ENCODE measurements around the gene ZNF496. TPM values are rescaled to one million over a fixed set of nuclear protein-coding genes. Genes with fewer than 3 reads are reported as not detected.
"Not testable (repeated sequence)": the region's sequence is repeated elsewhere in the genome, so short reads cannot be mapped to it uniquely, and the experiment has no call there.

Gene ZNF496
- total RNA-seq, 2 experiments from 2014 or later, result 9.3 to 9.5 TPM

DNA sequence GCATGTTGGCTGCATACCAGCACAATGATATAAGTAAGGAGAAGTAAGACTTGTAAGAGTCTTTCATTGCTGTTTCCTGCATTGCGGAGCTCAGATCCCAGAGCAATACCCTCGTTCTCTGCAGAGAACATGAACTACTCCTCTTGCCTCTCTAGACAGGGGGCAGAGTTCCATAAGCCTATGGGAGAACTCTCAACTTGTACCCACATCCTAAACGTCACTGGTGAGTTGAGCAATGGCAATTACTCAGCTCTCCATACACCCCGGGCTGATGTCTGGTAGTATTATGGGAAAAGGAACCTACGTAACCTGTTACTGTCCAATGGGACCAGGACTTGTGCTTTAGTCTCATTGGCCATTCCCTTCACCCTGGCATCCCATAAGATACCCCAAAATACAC, 27.3 kb upstream of the ZNF496 start:
- H3K9me3 Mint-ChIP-seq (ENCODE audit: low read depth), result peaks cover 6% of the 10 kb centered on the region
- no peak for ATAC-seq
- H3K27ac Mint-ChIP-seq, result no peak overlapping the region
- intact Hi-C loops (cut with DNase I, micrococcal nuclease), result no loop called here
- H3K27me3 Mint-ChIP-seq, result peaks cover 32% of the 10 kb centered on the region
- peaks cover 14% of the 10 kb centered on the region for H3K4me1 Mint-ChIP-seq
- no peaks in the 10 kb centered on the region for H3K36me3 Mint-ChIP-seq (ENCODE audit: low read depth)
- DNase-seq, result no peak
- H3K4me3 Mint-ChIP-seq, result no peak overlapping the region
- ChIA-PET CTCF (interaction anchor here (1.2 kb wide), 1 partner anchor 14 kb away, joined by 4 read pairs; no protein-coding TSS in a partner anchor), POLR2A (no interaction called here)

DNA sequence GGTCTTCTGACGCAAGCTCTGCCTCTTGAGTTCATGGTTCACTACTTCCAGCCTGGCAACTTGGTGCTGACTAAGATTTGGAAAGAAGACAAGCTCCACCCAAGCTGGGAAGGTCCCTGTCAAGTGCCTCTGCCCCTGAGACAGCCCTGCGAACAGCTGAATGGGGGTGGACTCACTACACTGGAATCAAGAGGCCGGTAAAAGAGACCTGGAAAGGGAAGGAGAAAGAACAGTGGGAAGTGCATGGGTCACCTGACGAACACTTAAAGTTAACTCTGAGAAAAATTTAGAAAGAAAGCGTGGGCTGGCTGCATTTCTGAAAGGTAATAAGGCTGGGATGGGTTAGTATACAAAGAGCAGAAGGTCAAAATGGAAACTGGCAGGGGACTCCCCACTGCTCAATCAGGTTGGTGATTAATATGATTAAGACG, 26.1 kb upstream of the ZNF496 start:
- peaks cover 28% of the 10 kb centered on the region for H3K27me3 Mint-ChIP-seq
- H3K36me3 Mint-ChIP-seq (ENCODE audit: low read depth), result no peaks in the 10 kb centered on the region
- CTCF ChIA-PET, result no interaction called here
- ATAC-seq (peak; percentile 69), DNase-seq (peak; percentile 27)
- intact Hi-C loops (cut with DNase I, micrococcal nuclease), result no loop called here
- no peak overlapping the region for H3K27ac Mint-ChIP-seq
- peaks cover 6% of the 10 kb centered on the region for H3K9me3 Mint-ChIP-seq (ENCODE audit: low read depth)
- no peak overlapping the region for H3K4me3 Mint-ChIP-seq
- H3K4me1 Mint-ChIP-seq, result peaks cover 14% of the 10 kb centered on the region
- POLR2A ChIA-PET, result no interaction called here

DNA sequence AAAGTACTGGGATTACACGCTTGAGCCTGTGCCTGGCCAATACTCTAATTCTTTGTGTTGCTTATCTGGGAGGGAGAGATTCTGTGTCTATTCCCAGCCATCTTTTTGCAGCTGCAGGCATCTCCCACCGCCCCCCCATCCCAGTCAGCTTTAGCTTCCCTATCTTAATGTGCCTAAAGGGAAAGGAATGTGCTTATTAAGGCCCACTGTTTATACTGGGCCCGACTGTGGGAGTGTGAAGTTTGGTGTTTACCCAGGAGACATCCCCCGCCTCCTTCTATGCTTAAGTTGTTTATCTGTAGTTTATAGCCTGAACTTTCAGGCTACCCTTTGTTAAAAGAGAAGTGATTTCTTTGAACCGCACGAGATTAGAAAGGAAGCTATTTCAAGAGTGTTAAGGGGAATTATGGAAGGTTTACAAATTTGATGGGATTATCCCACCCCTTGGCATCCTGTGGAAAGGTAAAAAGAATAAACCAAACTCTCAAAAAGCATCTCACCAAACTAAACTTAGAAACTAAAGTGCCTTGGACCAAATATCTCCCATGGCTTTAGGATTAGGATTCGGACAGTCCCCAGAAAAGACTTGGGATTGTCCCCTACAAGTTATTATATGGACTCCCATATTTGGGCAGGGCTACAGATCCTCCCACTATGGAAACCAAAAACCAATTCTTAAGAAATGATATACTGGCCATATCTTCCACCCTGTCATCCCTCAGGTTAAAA, 25.5 kb upstream of the ZNF496 start:
- CTCF ChIA-PET, result no interaction called here
- intact Hi-C loops (cut with DNase I, micrococcal nuclease), result no loop called here
- no peak for DNase-seq
- no peak for ATAC-seq
- Mint-ChIP-seq H3K27me3 (peaks cover 28% of the 10 kb centered on the region), H3K9me3 (ENCODE audit: low read depth) (peaks cover 6% of the 10 kb centered on the region), H3K4me3 (no peak overlapping the region), H3K27ac (no peak overlapping the region), H3K36me3 (ENCODE audit: low read depth) (no peaks in the 10 kb centered on the region), H3K4me1 (peaks cover 14% of the 10 kb centered on the region)
- POLR2A ChIA-PET, result no interaction called here

DNA sequence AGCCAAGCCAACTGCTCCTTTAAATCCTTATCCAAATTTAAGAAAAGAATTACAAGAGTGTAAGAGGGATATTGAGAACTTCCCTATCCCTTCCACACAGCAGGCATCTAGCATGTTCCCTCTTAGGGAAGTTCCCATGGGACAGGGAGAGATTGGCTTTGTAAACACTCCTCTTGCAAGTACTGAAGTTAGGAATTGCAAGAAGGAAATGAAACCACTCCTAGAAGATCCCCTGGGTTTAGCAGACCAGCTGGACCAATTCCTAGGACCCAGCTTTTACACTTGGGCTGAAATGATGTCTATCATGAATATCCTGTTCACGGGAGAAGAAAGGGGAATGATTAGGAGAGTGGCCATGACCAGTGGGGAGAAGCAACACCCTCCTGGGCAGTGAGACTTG, 23.5 kb upstream of the ZNF496 start:
- CTCF ChIA-PET, H3K4me1 Mint-ChIP-seq, H3K27ac Mint-ChIP-seq: not testable (repeated sequence)

DNA sequence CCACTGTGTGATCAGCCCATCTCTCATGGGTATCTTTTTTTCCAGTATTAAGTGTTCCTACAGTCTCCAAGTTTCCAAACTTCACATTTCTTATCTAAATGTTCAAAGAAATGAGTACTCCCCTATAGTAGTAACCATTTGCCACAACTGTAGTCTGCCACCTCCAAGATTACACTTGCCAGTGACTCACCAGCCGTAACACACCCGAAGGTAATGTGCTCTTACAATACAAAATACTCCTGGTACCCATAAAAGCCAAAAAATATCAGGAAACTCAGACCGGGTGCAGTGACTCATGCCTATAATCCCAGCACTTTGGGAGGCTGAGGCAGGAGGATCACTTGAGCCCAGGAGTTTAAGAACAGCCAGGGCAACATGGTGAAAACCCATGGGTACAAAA, 20.5 kb upstream of the ZNF496 start:
- DNase-seq, result no peak
- ChIA-PET CTCF (no interaction called here), POLR2A (no interaction called here)
- H3K27me3 Mint-ChIP-seq, result peaks cover 17% of the 10 kb centered on the region
- intact Hi-C loops (cut with DNase I, micrococcal nuclease), result no loop called here
- no peaks in the 10 kb centered on the region for H3K36me3 Mint-ChIP-seq (ENCODE audit: low read depth)
- no peak overlapping the region for H3K4me3 Mint-ChIP-seq
- no peak for ATAC-seq
- no peak overlapping the region for H3K27ac Mint-ChIP-seq
- peaks cover 6% of the 10 kb centered on the region for H3K9me3 Mint-ChIP-seq (ENCODE audit: low read depth)
- peaks cover 9% of the 10 kb centered on the region for H3K4me1 Mint-ChIP-seq

More for the DNA sequence above, 23.5 kb upstream of the ZNF496 start:
- H3K9me3 Mint-ChIP-seq (ENCODE audit: low read depth); DNase-seq; POLR2A ChIA-PET; H3K4me3 Mint-ChIP-seq; intact Hi-C loops (cut with DNase I, micrococcal nuclease); H3K36me3 Mint-ChIP-seq (ENCODE audit: low read depth); ATAC-seq: not testable (repeated sequence)
- peaks cover 22% of the 10 kb centered on the region for H3K27me3 Mint-ChIP-seq

DNA sequence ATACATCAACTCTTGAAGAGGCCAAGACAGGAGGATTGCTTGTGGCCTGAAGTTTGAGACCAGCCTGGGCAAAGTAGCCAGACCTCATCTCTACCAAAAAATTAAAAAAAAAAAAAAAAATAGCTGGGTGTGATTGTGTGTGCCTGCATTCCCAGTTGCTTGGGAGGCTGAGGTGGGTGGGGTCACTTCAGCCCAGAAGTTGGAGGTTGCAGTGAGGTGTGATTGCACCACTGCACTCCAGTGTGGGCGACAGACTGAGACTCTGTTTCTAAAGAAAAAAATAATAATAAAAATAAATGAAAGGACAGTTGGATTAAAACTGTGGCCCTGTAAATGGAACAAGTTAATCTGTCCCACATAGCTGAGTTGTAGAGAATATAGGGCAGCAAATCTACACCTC, 18.9 kb upstream of the ZNF496 start:
- intact Hi-C loops (cut with DNase I, micrococcal nuclease), result no loop called here
- ChIA-PET CTCF (interaction anchor here (0.8 kb wide), 1 partner anchor 22 kb away, joined by 3 read pairs; no protein-coding TSS in a partner anchor), POLR2A (no interaction called here)
- Mint-ChIP-seq H3K4me3 (no peak overlapping the region), H3K4me1 (peaks cover 9% of the 10 kb centered on the region), H3K9me3 (ENCODE audit: low read depth) (no peaks in the 10 kb centered on the region), H3K27me3 (peaks cover 12% of the 10 kb centered on the region), H3K36me3 (ENCODE audit: low read depth) (no peaks in the 10 kb centered on the region), H3K27ac (no peak overlapping the region)
- DNase-seq (no peak), ATAC-seq (no peak)

DNA sequence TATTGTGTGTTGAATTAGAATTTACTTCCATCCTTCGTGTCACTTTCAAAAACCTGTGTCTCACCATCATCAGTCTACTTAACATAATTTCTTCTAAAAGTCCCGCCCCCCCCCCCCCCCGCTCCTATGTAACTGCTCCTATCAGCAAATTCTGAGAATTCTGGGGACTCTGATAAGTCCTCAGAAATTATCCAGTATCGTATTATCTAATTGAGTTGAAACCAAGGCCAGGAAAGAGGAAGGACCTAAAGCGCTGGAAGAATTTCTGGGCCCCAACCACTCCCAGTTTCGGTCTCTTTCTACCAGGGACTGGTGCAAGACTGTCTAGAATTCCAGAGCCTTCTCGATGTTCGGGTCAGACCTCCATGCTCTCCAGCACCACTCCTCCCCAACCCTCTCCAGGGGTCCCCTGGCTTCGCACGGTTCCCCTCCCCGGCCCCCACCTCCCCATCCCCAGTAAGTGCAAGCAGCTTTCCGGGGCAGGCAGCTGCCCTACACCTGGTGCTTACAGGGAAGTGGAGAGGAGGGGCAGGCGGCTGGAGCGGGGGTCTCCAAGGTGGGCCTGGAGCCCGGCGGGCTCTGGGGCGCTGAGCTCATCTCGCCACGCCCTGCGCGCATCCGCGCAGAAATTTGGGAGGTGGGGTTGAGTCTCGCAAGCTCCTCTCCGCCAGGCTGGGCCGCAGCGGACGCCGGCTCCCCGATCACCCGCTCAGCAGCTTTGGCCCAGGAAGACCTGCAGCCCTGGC, 16.0 kb upstream of the ZNF496 start:
- POLR2A ChIA-PET, result no interaction called here
- peak; percentile 18 for DNase-seq
- no peak overlapping the region for H3K4me3 Mint-ChIP-seq
- H3K27ac Mint-ChIP-seq, result no peak overlapping the region
- CTCF ChIA-PET, result no interaction called here
- H3K4me1 Mint-ChIP-seq, result peaks cover 21% of the 10 kb centered on the region
- H3K9me3 Mint-ChIP-seq (ENCODE audit: low read depth), result no peaks in the 10 kb centered on the region
- intact Hi-C loops (cut with DNase I, micrococcal nuclease), result no loop called here
- peaks cover 15% of the 10 kb centered on the region for H3K27me3 Mint-ChIP-seq
- H3K36me3 Mint-ChIP-seq (ENCODE audit: low read depth), result no peaks in the 10 kb centered on the region
- ATAC-seq, result no peak

DNA sequence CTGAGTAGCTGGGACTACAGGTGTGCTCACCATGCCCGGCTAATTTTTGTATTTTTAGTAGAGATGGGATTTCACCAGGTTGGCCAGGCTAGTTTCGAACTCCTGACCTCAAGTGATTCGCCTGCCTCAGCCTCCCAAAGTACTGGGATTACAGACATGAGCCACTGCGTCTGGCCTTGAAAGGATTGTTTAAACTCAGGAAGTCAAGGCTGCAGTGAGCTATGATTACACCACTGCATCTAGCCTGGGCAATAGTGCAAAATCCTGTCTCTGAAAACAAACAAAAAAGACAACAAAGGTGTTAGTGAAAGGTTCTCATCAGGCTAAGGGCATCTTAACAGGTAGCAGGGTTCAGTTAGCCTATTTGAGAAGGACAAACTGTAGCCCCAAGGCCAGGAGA, 14.2 kb upstream of the ZNF496 start:
- POLR2A ChIA-PET, result no interaction called here
- intact Hi-C loops (cut with DNase I, micrococcal nuclease), result no loop called here
- H3K27me3 Mint-ChIP-seq, result peaks cover 15% of the 10 kb centered on the region
- no peak for DNase-seq
- no peak overlapping the region for H3K4me3 Mint-ChIP-seq
- CTCF ChIA-PET, result interaction anchor here (0.9 kb wide), 1 partner anchor 143 kb away, joined by 3 read pairs; no protein-coding TSS in a partner anchor
- H3K9me3 Mint-ChIP-seq (ENCODE audit: low read depth), result no peaks in the 10 kb centered on the region
- peaks cover 24% of the 10 kb centered on the region for H3K4me1 Mint-ChIP-seq
- H3K27ac Mint-ChIP-seq, result no peak overlapping the region
- no peak for ATAC-seq
- H3K36me3 Mint-ChIP-seq (ENCODE audit: low read depth), result no peaks in the 10 kb centered on the region

DNA sequence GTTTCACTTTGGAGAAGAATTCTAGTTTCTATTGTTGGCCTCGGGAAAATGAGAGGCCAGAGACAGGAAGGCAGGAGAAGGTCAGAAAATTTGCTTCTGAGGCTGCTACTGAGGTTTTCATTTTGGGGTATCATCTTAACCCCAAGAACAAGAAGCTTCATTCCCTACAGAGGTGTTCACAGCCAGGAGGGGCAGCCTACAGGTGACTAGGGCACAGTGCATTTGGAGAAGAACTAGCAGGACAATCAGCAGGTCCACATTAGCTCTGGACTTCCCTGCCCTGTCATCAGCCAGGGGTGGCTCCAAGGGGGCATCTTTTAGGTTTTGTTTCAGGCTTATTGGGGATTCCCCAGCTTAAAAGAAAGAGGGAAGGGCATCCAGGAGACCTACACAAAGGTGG, 12.1 kb upstream of the ZNF496 start:
- Mint-ChIP-seq H3K27me3 (peaks cover 7% of the 10 kb centered on the region), H3K36me3 (ENCODE audit: low read depth) (no peaks in the 10 kb centered on the region), H3K4me1 (peaks cover 19% of the 10 kb centered on the region), H3K27ac (no peak overlapping the region), H3K4me3 (no peak overlapping the region), H3K9me3 (ENCODE audit: low read depth) (no peaks in the 10 kb centered on the region)
- POLR2A ChIA-PET, result interaction anchor here (0.7 kb wide), 1 partner anchor 412 kb away, joined by 7 read pairs; the partner anchor contains the start of gene AHCTF1
- CTCF ChIA-PET, result interaction anchor here (0.7 kb wide), 1 partner anchor 8 kb away, joined by 3 read pairs; no protein-coding TSS in a partner anchor
- intact Hi-C loops (cut with DNase I, micrococcal nuclease), result no loop called here
- DNase-seq, result no peak
- ATAC-seq, result no peak

DNA sequence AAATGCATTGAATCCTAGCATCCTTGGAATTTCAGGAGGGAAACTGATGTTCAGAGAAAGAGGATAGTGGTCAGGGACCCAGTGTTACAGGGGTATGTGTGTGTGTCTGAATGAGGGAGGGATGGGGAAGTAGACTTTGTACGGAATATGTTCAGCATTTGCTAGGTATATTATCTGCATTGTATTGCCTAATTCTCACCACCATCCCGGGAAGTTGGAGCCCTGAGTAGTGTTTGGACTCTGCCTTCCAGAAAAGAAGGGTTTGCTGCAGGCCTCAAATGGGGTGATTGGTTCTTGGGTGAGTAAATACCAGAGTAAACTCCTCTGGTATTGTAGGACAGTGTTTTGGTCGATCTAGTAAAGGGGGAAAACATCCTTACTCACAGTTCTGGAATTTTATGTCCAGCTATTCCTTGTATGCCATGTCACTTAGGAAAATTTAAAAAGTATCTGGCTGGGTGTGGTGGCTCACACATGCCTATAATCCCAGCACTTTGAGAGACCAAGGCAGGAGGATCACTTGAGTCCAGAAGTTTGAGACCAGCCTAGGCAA, 7.1 kb upstream of the ZNF496 start:
- ATAC-seq (no peak), DNase-seq (no peak)
- H3K9me3 Mint-ChIP-seq (ENCODE audit: low read depth), result no peaks in the 10 kb centered on the region
- intact Hi-C loops (cut with DNase I, micrococcal nuclease), result loop anchor here in 1 of 2 experiments (10.0 kb wide), 1 partner anchor 264 kb away; the partner anchor contains the start of gene ZNF670
- no peak overlapping the region for H3K27ac Mint-ChIP-seq
- no peaks in the 10 kb centered on the region for H3K36me3 Mint-ChIP-seq (ENCODE audit: low read depth)
- H3K4me3 Mint-ChIP-seq, result no peak overlapping the region
- H3K27me3 Mint-ChIP-seq, result no peaks in the 10 kb centered on the region
- ChIA-PET POLR2A (no interaction called here), CTCF (interaction anchor here (0.8 kb wide), 1 partner anchor 14 kb away, joined by 3 read pairs; no protein-coding TSS in a partner anchor)
- H3K4me1 Mint-ChIP-seq, result peaks cover 17% of the 10 kb centered on the region

DNA sequence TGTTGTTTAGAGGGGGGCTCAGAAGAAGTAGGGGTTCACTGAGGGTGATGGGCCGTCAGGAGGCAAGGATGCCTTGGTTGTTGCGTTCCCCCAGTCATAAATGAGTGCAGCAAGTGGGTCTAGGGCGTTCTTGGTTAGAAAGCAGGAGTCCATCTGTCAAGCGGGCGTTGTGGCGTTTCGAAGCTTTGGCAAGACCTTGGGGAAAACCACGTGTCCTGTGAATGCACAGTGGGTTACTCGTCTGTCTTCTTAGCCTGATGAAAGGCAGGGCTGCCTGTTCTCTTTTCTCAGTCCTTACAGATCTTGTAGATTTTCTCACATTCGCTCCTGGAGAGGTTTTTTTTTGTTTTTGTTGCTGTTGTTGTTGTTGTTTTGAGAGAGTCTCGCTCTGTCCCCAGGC, 6.3 kb upstream of the ZNF496 start:
- DNase-seq (no peak), ATAC-seq (no peak)
- Mint-ChIP-seq H3K4me1 (peaks cover 9% of the 10 kb centered on the region), H3K27ac (no peak overlapping the region), H3K36me3 (ENCODE audit: low read depth) (no peaks in the 10 kb centered on the region), H3K4me3 (no peak overlapping the region), H3K9me3 (ENCODE audit: low read depth) (no peaks in the 10 kb centered on the region), H3K27me3 (no peaks in the 10 kb centered on the region)
- ChIA-PET POLR2A (interaction anchor here (0.6 kb wide), 1 partner anchor 446 kb away, joined by 5 read pairs; no protein-coding TSS in a partner anchor), CTCF (no interaction called here)
- intact Hi-C loops (cut with DNase I, micrococcal nuclease), result loop anchor here in 1 of 2 experiments (10.0 kb wide), 1 partner anchor 263 kb away; the partner anchor contains the start of gene ZNF670
